Erythroblast (primary cell): Measurements from ENCODE around the gene GNA12.
"Not testable (repeated sequence)": the region's sequence is repeated elsewhere in the genome, so short reads cannot be mapped to it uniquely, and the experiment has no call there.

Experiments
- GATA1 ChIP-seq: IDR thresholded peaks from 2 replicates; pipeline ENCODE4 v1.6.1; 2011; ENCODE audit warnings: low read depth, mild to moderate bottlenecking, control low read depth, low read length, moderate library complexity
- POLR2A ChIP-seq: IDR thresholded peaks from 2 replicates; pipeline ENCODE4 v1.6.1; 2011; ENCODE audit warnings: mild to moderate bottlenecking, low read length

DNA sequence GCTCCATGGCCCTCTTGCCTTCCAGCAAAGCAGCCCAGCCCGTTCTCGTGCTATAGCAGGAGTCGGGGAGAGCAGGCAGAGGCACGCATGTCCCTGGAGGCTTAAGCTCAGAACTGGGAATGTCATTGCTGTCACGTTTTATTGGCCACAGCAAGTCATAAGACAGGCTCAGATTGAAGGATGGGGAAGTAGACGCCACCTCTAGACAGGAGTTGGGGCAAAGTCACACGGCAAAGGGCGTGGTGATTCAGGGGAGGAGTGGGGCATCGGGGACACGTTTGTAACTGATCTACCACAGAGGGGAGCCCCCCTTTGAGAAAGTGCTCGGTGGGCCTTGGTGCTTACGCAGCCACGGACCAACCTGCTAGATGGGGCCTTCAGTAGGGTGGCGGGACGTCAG lies 165.7 kb downstream of the GNA12 start:
- TF ChIP-seq POLR2A, GATA1: not testable (repeated sequence)
